NCI-H2171 (cell line): ENCODE data around the gene MICB.
"Not testable (repeated sequence)": the region's sequence is repeated elsewhere in the genome, so short reads cannot be mapped to it uniquely, and the experiment has no call there.

Experiments
- DNase-seq: peaks from one replicate; lab custom pipeline; 2025; lab: John Stamatoyannopoulos, UW

MICB gene

DNA sequence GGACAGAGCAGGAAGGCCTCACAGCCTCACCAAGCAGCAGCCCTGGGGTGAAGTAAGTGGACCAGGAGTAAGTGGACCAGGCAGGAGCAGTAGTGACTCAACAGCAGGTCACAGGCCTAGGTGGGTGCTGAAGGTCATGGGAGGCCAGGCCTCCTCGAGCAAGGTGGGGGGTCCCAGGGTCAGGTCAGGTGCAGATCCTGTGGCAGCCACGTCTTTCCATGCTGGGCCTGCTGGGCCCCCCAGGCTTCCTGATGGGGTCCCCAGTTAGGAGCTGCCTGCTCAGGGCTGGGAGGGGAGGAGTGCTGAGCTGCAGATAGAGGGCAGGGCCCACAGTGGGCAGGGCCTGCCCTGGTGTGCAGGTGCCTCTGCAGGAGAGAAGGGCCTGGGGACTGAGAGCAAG lies 11.1 kb downstream of the MICB start:
- DNase-seq = not testable (repeated sequence)

GRCh38 chr6:31510007-31510406 lies 12.1 kb downstream of the MICB start:
- no peak for DNase-seq

DNA sequence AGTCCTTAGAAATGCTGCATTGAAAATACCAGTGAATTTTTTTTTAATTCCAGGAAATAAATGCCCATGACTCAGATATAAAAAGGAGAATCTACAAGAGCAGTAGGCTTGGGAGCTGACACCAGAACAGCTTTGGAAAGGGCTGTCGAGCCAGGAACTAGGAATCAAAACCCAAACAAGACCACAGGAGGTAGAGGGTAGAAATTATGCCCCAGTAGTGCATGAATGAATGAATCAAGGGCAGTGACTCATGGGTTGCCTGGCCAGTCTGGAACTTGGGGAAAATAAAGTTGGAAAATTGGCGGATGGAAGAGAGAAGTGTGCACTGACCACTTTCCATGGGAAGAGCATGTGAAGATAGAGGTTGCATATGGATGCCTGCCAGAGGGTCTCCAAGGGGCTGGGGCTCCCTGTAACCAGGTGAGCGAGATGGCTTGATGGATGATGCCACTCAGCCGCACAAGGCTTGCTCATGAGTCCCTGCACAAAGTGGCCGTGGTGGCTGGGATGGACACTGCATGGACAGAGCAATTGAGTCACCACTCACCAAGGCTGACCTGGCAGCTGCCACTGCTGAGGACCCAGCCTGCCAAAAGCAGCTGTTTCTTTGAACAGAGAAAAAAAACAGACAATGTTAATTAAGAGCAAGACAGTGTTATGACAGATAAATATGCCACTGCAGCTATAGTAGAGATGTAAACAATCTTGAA lies 15.7 kb downstream of the MICB start:
- DNase-seq = no peak

DNA sequence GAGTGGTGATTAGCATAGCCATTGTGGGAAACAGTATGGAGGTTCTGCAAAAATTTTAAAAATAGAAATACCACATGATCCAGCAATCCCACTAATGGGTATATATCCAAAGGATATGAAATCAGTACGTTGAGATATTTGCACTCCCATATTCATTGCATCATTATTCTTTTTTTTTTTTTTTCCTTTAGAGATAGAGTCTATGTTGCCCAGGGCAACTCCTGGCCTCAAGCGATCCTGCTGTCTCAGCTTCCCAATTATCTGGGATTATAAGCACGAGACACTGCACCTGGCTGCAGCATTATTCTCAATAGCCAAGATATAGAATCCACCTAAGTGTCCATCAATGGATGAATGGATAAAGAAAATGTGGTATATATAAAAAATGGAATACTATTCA lies 23.9 kb downstream of the MICB start:
- no peak for DNase-seq

- DNase-seq = no peak
These were observed 27.6 kb downstream of the MICB start for GRCh38 chr6:31525553-31525931.

DNA sequence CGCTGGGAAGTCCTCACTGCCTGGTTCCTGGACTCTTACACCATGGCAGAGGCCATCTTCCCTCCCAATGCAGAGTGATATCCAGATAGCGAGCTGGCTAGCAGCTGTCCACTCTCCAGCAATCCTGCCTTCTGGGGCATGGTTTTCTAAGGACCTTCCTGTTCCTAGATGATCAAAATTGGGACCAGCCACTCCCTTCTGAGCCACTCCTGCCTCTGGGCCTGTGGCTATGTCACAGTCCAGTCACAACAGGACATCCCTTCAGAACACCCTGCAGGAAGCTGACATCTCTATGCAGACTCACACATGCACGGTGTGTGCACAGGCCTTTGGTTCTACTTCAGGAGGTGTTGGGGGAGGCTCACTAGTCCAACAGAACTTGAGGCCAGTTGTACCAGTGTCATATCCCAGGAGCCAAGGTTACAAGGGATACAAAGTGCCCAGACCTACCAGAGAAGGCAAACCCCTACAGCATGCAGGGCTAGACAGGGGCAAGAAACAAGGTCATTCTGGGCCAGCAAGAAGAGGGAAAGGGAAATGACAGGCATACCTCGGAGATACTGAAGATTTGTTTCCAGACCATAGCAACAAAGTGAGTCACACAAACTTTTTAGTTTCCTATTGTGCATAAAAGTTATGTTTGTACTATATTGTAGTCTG lies 28.1 kb downstream of the MICB start:
- no peak for DNase-seq

DNA sequence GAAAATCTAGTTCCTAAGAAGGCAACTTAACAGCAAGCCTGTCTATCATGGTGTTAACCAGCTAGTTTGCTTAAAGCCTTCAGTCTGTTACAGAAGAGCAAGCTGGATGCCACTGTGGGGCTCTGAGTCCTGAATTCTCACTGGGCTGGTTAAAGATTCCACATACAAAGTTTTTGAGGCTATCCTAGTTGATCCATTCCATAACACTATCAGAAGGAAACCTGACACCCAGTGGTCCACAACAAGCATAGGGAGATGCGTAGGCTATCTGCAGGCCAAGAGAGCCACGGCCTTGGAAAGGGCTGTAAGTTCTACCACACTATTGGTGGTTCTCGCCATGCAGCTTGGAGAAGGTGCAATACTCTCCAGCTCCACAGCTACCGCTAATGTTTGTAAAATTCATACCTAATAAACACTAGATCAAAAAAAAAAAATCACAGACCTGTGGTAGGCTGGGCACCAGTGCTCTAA lies 30.4 kb downstream of the MICB start:
- no peak for DNase-seq

DNA sequence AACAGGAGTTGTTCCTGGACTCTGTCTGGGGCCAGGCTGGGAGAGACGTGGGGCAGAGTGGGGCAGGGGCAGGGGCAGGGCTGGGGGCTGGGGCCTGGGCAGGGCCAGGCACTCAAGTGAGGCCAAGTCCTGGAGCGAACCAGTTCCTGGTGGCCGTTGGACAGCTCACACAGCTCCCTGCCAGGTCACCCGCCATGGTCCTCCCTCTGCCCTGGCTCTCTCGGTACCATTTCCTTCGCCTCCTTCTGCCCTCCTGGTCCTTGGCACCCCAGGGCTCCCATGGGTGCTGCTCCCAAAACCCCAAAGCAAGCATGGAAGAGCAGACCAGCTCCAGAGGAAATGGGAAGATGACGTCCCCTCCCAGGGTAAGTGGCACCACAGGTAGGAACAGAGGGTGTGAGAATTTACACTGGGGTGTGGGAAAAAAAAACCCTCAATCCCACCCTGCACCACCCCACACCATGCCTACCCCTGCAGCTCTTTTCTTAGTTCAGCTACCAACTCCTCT lies 30.9 kb downstream of the MICB start, which contains the start of gene MCCD1:
TSS of gene MCCD1 (plus strand) at position 142 of the 508 bp plus-strand sequence. CDS start at position 195, 53 bp downstream.
- DNase-seq = no peak

DNA sequence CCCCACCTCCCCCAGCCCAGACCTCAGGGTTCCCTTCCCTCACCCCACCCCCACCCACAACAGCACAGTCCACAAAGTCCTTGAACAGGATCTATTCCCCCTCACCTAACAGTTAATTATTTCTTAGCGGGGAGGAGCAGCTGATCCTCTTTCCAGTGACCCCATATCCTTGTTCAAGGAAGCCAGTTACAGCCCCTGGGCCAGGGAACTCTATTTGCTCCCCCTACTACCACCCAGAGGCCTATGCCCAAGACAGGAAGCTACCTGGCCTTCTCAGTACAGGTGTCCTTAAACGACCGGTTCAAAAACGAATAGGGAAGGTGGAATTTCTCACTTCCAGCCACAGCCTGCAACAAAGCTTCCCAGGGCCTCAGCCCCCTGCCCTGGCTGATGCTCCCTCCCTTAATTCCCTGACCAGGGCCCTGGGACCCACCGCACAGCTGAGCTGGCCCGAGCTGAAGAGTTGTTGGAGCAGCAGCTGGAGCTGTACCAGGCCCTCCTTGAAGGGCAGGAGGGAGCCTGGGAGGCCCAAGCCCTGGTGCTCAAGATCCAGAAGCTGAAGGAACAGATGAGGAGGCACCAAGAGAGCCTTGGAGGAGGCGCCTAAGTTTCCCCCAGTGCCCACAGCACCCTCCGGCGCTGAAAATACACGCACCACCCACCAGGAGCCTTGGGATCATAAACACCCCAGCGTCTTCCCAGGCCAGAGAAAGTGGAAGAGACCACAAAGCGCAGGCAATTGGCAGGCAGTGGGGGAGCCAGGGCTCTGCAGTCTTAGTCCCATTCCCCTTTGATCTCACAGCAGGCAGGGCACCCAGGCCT lies 31.6 kb downstream of the MICB start:
- no peak for DNase-seq

GRCh38 chr6:31530659-31531058 lies 32.7 kb downstream of the MICB start:
- DNase-seq = no peak

DNA sequence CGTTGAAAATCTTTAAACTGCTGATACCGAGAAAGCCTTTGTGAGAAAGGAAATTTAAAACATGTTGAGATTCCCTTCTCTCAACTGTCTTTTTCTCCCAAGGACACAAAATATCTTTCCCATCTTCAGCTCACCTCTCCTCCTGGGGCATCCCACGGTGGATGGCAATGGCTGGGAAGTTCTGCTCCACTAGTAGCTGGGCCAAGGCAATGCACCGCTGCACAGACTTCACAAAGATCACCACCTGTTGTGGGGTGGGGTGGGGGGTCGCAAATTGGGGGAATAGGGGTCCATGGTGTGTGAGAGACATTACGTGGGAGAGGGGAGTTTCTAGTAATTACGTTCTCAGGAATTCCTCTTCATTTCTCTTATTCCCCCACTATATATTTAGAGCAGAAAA lies 33.2 kb downstream of the MICB start:
- no peak for DNase-seq

- no peak for DNase-seq
These were observed 34.1 kb downstream of the MICB start for GRCh38 chr6:31531771-31532643.

DNA sequence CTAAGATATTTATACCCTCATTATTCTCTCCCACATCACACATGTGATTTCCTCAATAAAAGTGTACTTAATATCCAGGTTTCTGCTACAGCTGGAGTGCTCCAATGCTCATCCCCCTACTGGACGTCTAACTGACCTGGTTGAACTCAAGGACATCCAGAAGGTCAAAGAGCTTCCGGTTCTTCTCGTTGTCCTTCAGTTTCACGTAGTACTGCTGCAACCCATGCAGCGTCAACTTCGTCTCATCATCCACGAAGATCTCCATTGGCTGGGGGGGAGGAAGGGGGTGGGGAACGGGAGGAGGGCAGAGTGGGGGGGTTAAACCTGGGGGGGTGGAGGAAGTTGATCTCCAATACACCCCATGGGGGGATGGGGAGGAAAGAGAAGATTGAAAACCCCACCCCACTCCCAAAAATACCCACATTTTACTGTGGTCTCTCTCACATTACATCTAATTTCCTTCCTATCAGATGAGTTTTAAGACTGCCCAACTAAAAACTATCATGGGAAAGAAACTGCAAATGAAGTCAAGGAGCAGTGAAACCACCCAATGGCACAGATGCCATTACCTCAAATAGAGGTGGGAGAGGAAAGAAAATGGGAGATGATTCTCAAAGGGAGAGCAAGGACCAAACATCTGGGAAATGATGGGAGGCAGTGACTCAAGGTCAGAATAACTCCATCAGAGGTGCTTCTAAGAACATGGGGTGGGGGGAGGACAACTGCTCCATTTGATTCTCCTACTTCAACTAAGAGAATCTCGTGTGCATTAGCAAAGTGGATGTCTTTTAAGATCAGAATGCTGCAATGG lies 34.9 kb downstream of the MICB start:
- no peak for DNase-seq

GRCh38 chr6:31533455-31533841 lies 35.5 kb downstream of the MICB start:
- DNase-seq = no peak

DNA sequence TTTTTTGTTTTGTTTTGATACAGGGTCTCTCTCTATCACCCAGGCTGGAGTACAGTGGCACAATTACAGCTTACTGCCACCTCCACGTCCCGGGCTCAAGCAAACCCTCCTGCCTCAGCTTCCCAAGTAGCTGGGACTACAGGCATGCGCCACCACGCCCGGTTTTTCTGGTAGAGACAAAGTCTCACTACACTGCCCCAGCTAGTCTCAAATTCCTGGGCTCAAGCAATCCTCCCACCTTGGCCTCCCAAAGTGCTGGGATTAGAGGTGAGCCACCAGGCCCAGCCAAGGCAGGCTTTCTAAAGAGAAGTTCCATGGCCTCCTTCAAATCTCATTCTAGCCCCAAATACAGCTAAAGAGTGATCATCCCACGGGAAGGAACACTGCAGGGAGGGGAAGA lies 36.1 kb downstream of the MICB start:
- DNase-seq = no peak

- DNase-seq = no peak
These were observed 36.6 kb downstream of the MICB start for GRCh38 chr6:31534521-31535040.

- no peak for DNase-seq
These were observed 37.8 kb downstream of the MICB start for GRCh38 chr6:31535538-31536324.

DNA sequence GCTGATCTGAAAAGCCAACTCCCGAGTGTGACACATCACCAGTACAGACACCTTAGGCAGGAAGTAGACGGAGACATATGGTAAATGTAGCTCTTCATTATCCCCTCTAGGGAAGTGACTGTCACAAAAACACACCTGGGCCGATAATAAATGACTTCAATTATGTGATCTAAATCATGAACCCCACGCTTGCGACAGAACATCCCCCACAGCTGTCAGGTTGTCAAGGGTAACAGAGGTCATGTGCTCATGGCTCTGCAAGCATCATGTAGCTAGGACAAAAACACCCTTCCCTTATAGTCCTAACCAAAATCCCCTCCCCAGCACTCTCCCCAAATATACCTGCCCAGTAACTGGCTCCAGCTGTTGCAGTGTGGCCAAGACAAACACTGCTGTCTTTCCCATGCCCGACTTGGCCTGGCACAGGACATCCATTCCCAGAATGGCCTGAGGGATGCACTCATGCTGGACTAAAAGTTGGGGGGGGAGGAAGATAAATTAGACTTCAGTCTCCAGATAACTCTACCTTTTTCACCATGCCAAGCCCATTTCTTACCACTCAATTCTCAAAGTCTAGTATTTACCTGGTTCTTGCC lies 41.0 kb downstream of the MICB start:
- DNase-seq = no peak

DNA sequence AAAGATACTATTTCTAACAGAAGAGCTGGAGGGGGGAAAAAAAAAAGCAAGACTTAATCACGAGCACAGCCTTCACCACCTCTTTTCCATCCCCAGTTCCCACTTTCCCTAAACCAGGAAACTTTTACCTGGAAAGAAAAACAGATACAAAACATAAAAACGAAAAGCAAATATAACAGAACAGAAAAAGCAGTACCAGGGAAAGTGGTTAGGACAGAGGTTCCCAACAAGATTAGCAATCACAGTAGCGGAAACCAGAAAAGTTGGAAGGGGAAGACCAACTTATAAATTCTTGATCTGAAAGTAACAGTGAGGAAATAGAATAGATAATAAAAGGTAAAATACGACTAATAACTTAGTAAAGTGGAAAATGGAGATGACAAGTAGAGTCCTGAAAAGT lies 42.7 kb downstream of the MICB start:
- no peak for DNase-seq
